Stimulated activated CD8-positive, alpha-beta memory T cell treated with anti-CD3 and anti-CD28 coated beads, Interleukin-15, amount 100 ng/mL, for 1 hour (primary cell): Measurements from ENCODE around the gene PFKM.

Source experiments
- DNase-seq: peaks from one replicate; pipeline ENCODE4 v3.0.0-alpha.2; 2020; ENCODE audit warnings: low read depth

Gene PFKM

DNA sequence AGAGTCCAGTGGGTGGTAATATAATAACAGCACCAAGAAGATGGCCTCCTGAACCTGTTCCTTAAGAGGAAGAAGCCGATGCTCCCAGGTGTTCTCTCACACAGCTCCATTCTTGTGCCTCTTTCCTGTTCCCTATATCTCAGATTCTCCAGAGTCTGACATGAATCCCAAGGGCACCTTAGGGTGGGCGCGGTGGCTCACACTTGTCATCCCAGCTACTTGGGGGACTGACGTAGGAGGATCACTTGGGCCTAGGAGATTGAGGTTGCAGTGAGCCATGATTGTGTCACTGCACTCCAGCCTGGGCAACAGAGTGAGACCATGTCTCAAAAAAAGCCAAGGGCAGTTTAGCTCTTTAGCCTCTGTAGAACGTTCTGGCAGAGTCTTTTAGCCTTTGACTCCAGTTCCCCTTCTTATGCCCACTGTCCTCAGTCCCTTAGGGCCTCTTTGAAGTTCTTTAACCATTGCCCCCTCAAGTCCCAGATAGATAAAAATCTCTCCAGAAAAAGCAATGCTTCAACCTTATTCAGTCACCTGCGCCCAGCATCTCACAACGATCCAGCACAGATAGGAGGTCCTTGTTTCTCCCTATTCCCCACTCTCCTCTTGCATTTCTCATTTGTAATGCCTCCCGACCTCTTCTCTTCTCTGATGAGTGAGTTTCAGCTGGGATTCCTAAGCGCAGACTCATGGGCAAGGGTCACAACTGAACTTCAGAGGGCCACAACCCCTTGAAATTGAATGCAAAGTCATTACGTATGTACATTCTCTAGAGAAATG is 68.9 kb downstream of the PFKM start:
- no peak for DNase-seq

DNA sequence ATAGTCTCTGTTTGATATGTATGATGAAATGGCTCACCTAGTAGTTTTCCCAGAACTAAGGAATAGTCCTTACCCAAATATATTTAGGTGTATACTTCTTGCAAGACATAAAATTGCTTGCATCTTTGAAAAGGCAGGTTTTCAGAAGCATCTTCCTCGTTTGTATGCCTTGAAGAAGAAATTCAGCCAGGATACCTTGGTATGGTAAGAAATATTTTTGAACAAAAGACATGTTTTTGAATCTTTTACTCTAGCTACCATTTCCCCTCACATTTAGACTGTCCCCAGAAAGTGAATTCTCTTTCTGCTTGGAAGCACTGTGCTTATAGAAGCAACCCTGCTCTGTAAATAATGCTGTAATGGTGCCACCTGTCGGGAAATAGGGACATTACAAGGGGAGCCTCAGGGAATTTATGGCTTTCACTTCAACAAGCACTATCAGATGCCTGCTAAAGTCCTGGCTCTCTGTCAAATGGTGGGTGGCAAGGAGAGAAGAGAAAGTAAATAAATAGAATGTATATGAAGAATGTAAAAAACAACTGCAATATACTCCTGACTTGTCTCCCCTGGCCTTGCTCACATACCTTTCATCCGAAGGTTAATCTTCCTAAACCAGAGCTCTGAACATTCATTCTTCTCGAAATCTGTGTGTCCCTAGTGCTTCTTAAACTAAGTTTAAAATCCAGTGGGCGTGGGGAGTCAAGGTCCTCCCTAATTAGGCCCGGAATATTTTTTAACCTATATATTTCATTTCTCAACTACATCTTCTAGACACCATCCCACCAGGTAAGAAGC is 70.4 kb downstream of the PFKM start:
- DNase-seq = peak; percentile 61

DNA sequence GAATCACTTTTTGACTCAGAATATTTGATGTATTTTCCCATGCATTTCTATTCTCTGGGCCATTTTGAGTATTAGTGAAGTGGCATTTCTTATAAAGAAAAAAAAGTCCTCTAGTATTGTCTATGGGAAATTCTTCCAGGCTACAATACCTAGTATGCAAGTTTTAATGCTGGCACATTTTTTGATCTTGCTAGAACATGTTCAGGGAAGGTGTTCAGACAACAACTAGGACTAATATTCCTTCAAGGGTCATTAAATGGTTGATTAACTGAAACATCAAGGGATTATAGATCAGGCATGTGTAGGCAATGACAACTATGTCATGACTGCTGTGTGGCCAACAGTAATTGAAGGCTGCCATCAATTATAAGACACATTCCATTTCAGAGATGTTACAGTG is 71.9 kb downstream of the PFKM start:
- no peak for DNase-seq

DNA sequence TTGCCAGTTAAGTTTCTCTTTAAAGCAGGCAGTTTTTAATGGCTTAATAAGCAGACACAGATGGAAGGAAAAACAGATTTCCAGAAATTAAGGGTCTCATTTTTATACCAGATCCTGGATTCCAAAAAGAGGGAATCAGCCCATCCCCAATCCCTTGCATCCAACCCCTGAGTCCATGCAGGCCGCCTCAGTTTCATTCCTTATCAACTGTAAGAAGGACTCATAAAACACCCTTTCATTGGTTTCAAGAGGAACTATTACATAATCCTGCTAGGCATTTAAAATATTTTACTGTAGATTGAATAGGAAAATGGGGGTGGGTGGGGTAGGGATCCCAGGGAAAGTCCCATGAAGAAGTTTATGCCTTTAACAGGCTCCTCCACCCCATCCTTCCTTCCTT is 73.7 kb downstream of the PFKM start:
- no peak for DNase-seq

DNA sequence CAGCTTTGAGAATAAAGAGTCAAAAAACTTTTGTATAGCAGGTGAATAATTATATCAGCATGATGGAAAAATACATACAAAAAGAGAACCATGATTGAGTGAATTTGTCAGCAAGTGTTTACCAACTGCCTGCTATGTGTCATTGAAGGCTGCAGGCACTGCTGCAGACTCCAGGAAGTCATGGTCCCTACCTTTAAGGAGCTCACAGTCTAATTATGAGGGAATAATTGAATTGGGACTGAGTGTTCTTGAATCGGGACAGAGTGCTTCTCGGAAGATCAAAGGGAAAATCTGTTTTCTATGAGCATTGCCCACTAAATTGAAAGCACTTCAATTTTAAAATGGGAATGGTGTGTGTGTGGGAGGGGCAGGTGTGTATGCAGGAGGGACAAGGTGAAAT is 74.5 kb downstream of the PFKM start:
- no peak for DNase-seq

DNA sequence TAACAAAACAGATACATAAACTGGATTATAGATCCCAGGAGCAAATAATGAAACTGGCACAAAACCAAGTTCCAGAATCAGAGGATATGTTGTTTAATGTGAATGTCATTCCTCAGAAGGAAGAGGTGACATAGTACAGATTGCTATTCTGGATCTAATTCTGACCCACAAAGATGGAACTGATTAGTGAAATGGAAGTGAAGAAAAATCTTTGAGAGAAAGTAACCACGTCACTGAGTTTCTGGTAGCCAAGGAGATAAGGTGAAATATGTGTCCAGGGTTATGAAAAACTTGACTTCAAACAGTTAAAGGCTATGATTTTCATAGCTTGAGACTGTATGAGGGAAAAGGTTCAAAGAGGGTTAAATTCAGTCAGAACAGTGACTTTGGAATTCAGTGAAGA is 75.6 kb downstream of the PFKM start:
- no peak for DNase-seq
